ENCODE measurements around the gene ERVK3-1.

- TF ChIP-seq CBX8 (IDR thresholded peaks at IDR 0.05) = no peak
- no peak for TF ChIP-seq POLR2AphosphoS2 (conservative IDR thresholded peaks at IDR 0.05; ENCODE audit: low read length)
- TF ChIP-seq MAX (IDR thresholded peaks at IDR 0.05) = no peak
- no peak for TF ChIP-seq CEBPB (IDR thresholded peaks at IDR 0.05)
- TF ChIP-seq CTCF (IDR thresholded peaks at IDR 0.05) = no peak
- TF ChIP-seq POLR2A (IDR thresholded peaks at IDR 0.05; ENCODE audit: low read length) = no peak
Measured at GRCh38 chr19:58279925-58280316, 25.3 kb upstream of the ERVK3-1 start.
